HUES64 (cell line): ENCODE results near the gene CAVIN4.

ENCODE experiments used
- H3K27ac ChIP-seq: 2 replicates; pipeline ENCODE4 v1.7.0; 2013; ENCODE audit warnings: low read depth, low read length, inconsistent platforms
- H3K27me3 ChIP-seq: 2 replicates; pipeline ENCODE4 v1.6.1; 2013; ENCODE audit warnings: mild to moderate bottlenecking, low read length; ENCODE audit not compliant: insufficient read depth
- H3K36me3 ChIP-seq: 2 replicates; pipeline ENCODE4 v1.6.1; 2013; ENCODE audit warnings: mild to moderate bottlenecking, low read length; ENCODE audit not compliant: insufficient read depth
- H3K4me1 ChIP-seq: 2 replicates; pipeline ENCODE4 v1.6.1; 2013; ENCODE audit warnings: mild to moderate bottlenecking, low read length, moderate library complexity; ENCODE audit not compliant: insufficient read depth
- H3K4me3 ChIP-seq: 2 replicates; pipeline ENCODE4 v1.5.1; 2013; ENCODE audit warnings: mild to moderate bottlenecking, low read length, moderate library complexity
- H3K9ac ChIP-seq: 2 replicates; pipeline ENCODE4 v1.6.1; 2013; ENCODE audit warnings: mild to moderate bottlenecking, low read depth, low read length
- H3K9me3 ChIP-seq: 2 replicates; pipeline ENCODE4 v1.6.1; 2013; ENCODE audit warnings: low read depth, low read length; ENCODE audit not compliant: insufficient read depth
- WGBS: fragments of 150-250, 120-280 bp; methylation state at CpG from one replicate; pipeline ENCODE4 v1.1.7; 2013; ENCODE audit warnings: missing lambda C conversion rate; 5-methylcytosine and 5-hydroxymethylcytosine counted together

The CAVIN4 gene

DNA sequence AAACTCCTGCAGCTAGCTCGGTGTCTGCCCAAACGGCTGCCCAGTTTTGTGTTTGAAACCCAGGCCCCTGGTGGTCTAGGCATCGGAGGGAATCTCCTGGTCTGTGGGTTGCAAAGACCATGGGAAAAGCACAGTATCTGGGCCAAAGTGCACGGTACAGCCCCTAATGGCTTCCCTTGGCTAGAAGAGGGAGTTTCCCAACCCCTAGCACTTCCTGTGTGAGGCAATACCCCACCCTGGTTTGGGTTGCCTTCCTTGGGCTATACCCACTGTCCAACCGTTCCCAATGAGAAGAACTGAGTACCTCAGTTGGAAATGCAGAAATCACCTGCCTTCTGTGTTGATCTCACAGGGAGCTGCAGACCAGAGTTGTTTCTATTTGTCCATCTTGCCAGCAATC lies 41.8 kb downstream of the CAVIN4 start:
- H3K4me1 ChIP-seq, result 0 out of 2 replicates have a peak, but pooled peaks cover 5% of the 10 kb centered on the region
- no peak overlapping the region for H3K27ac ChIP-seq
- H3K4me3 ChIP-seq, result no peak overlapping the region
- no peaks in the 10 kb centered on the region for H3K36me3 ChIP-seq
- no peaks in the 10 kb centered on the region for H3K27me3 ChIP-seq
- H3K9ac ChIP-seq, result no peak overlapping the region
- H3K9me3 ChIP-seq, result no peaks in the 10 kb centered on the region
- 84% methylated on average over 5 of the region's 5 CpGs for WGBS

DNA sequence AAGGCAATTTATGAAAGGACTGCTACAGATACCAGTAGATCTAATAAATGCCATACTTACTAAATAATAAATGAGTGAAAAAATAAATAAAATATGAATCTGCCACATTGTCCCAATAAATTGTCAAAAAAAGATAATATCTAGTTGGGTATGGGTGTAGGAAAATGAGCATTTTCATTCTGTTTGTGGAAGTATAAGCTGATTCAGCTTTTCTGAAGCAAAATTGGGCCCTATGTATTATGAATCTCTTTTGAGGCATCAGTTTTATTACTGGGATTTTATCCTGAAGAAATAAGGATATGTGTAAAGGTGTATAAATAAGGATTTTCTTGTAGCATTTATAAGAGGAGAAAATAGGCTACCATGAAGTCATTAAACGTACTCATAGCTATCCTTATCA lies 46.1 kb downstream of the CAVIN4 start:
- no peak overlapping the region for H3K4me3 ChIP-seq
- H3K27me3 ChIP-seq, result no peaks in the 10 kb centered on the region
- no peaks in the 10 kb centered on the region; the same call in 1 of the 2 replicates for H3K9me3 ChIP-seq
- WGBS, result no CpG with 5 or more reads among the region's 1 CpG
- H3K36me3 ChIP-seq, result no peaks in the 10 kb centered on the region
- H3K4me1 ChIP-seq, result 0 out of 2 replicates have a peak, but pooled peaks cover 5% of the 10 kb centered on the region
- H3K27ac ChIP-seq, result no peak overlapping the region
- no peak overlapping the region for H3K9ac ChIP-seq

DNA sequence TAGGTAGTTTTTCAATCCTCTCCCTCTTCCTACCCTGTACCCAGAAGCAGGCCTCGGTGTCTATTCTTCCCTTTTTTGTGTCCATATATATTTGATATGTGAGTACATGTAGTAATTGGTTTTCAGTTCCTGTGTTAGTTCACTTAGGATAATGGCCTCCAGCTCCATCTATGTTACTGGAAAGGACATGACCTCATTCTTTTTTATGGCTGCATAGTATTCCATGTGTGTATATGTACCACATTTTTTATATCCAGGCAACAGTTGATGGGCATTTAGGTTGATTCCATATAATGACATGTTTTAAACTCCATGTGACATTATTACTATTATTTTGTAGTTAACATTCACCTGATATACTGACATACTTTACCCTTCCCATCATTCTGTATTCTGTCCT lies 49.1 kb downstream of the CAVIN4 start:
- Histone ChIP-seq H3K36me3 (no peaks in the 10 kb centered on the region), H3K27ac (no peak overlapping the region), H3K9ac (no peak overlapping the region), H3K9me3 (no peaks in the 10 kb centered on the region; the same call in 1 of the 2 replicates), H3K27me3 (no peaks in the 10 kb centered on the region), H3K4me1 (no peaks in the 10 kb centered on the region), H3K4me3 (no peak overlapping the region)
- WGBS, result no CpG with 5 or more reads among the region's 1 CpG

DNA sequence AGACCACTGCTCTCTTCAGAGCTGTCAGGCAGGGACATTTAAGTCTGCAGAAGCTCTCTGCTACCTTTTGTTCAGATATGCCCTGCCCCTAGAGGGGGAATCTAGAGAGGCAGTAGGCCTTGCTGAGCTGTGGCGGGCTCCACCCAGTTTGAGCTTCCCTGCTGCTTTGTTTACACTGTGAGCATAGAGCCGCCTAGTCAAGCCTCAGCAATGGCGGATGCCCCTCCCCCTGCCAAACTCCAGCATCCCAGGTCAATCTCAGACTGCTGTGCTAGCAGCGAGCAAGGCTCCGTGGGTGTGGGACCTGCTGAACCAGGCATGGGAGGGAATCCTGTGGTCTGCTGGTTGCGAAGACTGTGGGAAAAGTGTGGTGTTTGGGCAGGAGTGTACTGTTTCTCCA lies 59.9 kb downstream of the CAVIN4 start:
- Histone ChIP-seq H3K9me3 (no peaks in the 10 kb centered on the region), H3K4me3 (peak overlapping the region; percentile 28; the same call in 1 of the 2 replicates), H3K9ac (no peak overlapping the region), H3K27ac (no peak overlapping the region), H3K36me3 (no peaks in the 10 kb centered on the region), H3K27me3 (no peaks in the 10 kb centered on the region), H3K4me1 (peaks cover 27% of the 10 kb centered on the region)
- WGBS, result 27% methylated on average over 6 of the region's 6 CpGs
